Astrocyte (in vitro differentiated cells and primary cell): Measurements from ENCODE around the gene TRUB1. TPM values are rescaled to one million over a fixed set of nuclear protein-coding genes. Genes with fewer than 3 reads are reported as not detected.

Experiments used
- DNase-seq: peaks from one replicate; pipeline ENCODE4 v3.0.0-alpha.2; 2010; ENCODE audit warnings: low read depth
- FAIRE-seq: peaks from 2 replicates; lab custom pipeline; 2011; peaks lifted over from hg19 to GRCh38; lab: Jason Lieb, UNC
- H2AFZ ChIP-seq: 2 replicates; pipeline ENCODE4 v1.6.0; 2012; ENCODE audit warnings: low read depth, low read length, inconsistent platforms
- H3K27ac ChIP-seq: 2 replicates; pipeline ENCODE4 v1.5.1; 2011; ENCODE audit warnings: low read depth, low read length, inconsistent platforms
- H3K27me3 ChIP-seq: 2 replicates; pipeline ENCODE4 v1.6.0; 2011; ENCODE audit warnings: low read length, inconsistent platforms; ENCODE audit not compliant: insufficient read depth
- H3K36me3 ChIP-seq: 2 replicates; pipeline ENCODE4 v1.5.1; 2011; ENCODE audit warnings: low read length, inconsistent platforms; ENCODE audit not compliant: insufficient read depth
- H3K4me1 ChIP-seq: 2 replicates; pipeline ENCODE4 v1.5.1; 2011; ENCODE audit warnings: low read length, inconsistent platforms; ENCODE audit not compliant: insufficient read depth
- H3K4me2 ChIP-seq: 2 replicates; pipeline ENCODE4 v1.6.0; 2012; ENCODE audit warnings: low read length, inconsistent platforms
- H3K4me3 ChIP-seq: 2 replicates; pipeline ENCODE4 v1.5.1; 2011; ENCODE audit warnings: low read depth, mild to moderate bottlenecking, low read length, inconsistent platforms; ENCODE audit not compliant: insufficient read depth
- H3K79me2 ChIP-seq: 2 replicates; pipeline ENCODE4 v1.6.0; 2012; ENCODE audit warnings: mild to moderate bottlenecking, low read length, inconsistent platforms; ENCODE audit not compliant: insufficient read depth
- H3K9ac ChIP-seq: 2 replicates; pipeline ENCODE4 v1.6.0; 2012; ENCODE audit warnings: mild to moderate bottlenecking, low read length, inconsistent platforms
- H3K9me3 ChIP-seq: 2 replicates; pipeline ENCODE4 v1.5.1; 2012; ENCODE audit warnings: low read depth, mild to moderate bottlenecking, low read length, inconsistent platforms; ENCODE audit not compliant: insufficient read depth
- H4K20me1 ChIP-seq: 2 replicates; pipeline ENCODE4 v1.6.0; 2012; ENCODE audit warnings: low read length, inconsistent platforms; ENCODE audit not compliant: insufficient read depth
- H3K27ac Mint-ChIP-seq: one replicate; pipeline ENCODE4 v1.8.0; 2021; ENCODE audit warnings: mild to moderate bottlenecking, mixed read lengths; ENCODE audit not compliant: unreplicated experiment
- H3K27me3 Mint-ChIP-seq: one replicate; pipeline ENCODE4 v1.8.0; 2021; ENCODE audit warnings: low read depth, mixed read lengths; ENCODE audit not compliant: unreplicated experiment
- H3K36me3 Mint-ChIP-seq: one replicate; pipeline ENCODE4 v1.8.0; 2021; ENCODE audit warnings: low read depth, mixed read lengths; ENCODE audit not compliant: unreplicated experiment
- H3K4me1 Mint-ChIP-seq: one replicate; pipeline ENCODE4 v1.8.0; 2021; ENCODE audit warnings: low read depth, mixed read lengths; ENCODE audit not compliant: unreplicated experiment
- H3K4me3 Mint-ChIP-seq: one replicate; pipeline ENCODE4 v1.8.0; 2021; ENCODE audit warnings: mild to moderate bottlenecking, moderate library complexity, mixed read lengths; ENCODE audit not compliant: unreplicated experiment
- H3K9me3 Mint-ChIP-seq: one replicate; pipeline ENCODE4 v1.8.0; 2021; ENCODE audit warnings: mild to moderate bottlenecking, mixed read lengths; ENCODE audit not compliant: unreplicated experiment
- CTCF ChIP-seq: IDR thresholded peaks from 2 replicates; pipeline ENCODE4 v1.5.1; 2011; ENCODE audit warnings: low read depth, mild to moderate bottlenecking, inconsistent platforms, low read length, moderate library complexity; ENCODE audit not compliant: insufficient read depth
- EZH2 ChIP-seq: IDR thresholded peaks from 2 replicates; pipeline ENCODE4 v1.6.1; 2012; ENCODE audit warnings: mild to moderate bottlenecking, low read length, inconsistent platforms; ENCODE audit not compliant: insufficient read depth
- total RNA-seq: library from RNA; stranded (reverse); gene quantifications from 2 replicates; pipeline ENCODE4 v1.2.1, GENCODE V29; 2021

Gene TRUB1
- total RNA-seq, 1 donor from 2014 or later, result 25.3 TPM

GRCh38 chr10:114957122-114957521, 19.1 kb downstream of the TRUB1 start:
- Histone ChIP-seq H3K27ac (no peak overlapping the region), H2AFZ (no peak overlapping the region), H4K20me1 (peaks cover 13% of the 10 kb centered on the region), H3K4me3 (no peak overlapping the region), H3K4me2 (no peak overlapping the region), H3K79me2 (peaks cover 20% of the 10 kb centered on the region), H3K9me3 (no peaks in the 10 kb centered on the region), H3K27me3 (no peaks in the 10 kb centered on the region), H3K36me3 (peaks cover 7% of the 10 kb centered on the region), H3K9ac (no peak overlapping the region), H3K4me1 (no peaks in the 10 kb centered on the region)
- peaks cover 8% of the 10 kb centered on the region for H3K36me3 Mint-ChIP-seq
- H3K9me3 Mint-ChIP-seq, result no peaks in the 10 kb centered on the region
- peak overlapping the region; percentile 29 for H3K27ac Mint-ChIP-seq
- TF ChIP-seq EZH2, result no peak
- no peak for TF ChIP-seq CTCF
- peaks cover 23% of the 10 kb centered on the region for H3K4me1 Mint-ChIP-seq
- DNase-seq, result no peak
- FAIRE-seq, result no peak
- no peak overlapping the region for H3K4me3 Mint-ChIP-seq
- no peaks in the 10 kb centered on the region for H3K27me3 Mint-ChIP-seq

- H3K4me3 ChIP-seq, result no peak overlapping the region
- no peaks in the 10 kb centered on the region for H3K27me3 ChIP-seq
- H3K9ac ChIP-seq, result no peak overlapping the region
- no peaks in the 10 kb centered on the region for H3K4me1 ChIP-seq
- TF ChIP-seq EZH2 (no peak), CTCF (no peak)
- FAIRE-seq (no peak), DNase-seq (no peak)
- H4K20me1 ChIP-seq, result peaks cover 13% of the 10 kb centered on the region
- H3K27ac Mint-ChIP-seq, result no peak overlapping the region
- no peak overlapping the region for H3K4me2 ChIP-seq
- no peak overlapping the region for H3K4me3 Mint-ChIP-seq
- no peaks in the 10 kb centered on the region for H3K9me3 ChIP-seq
- no peak overlapping the region for H2AFZ ChIP-seq
- peaks cover 23% of the 10 kb centered on the region for H3K4me1 Mint-ChIP-seq
- no peaks in the 10 kb centered on the region for H3K27me3 Mint-ChIP-seq
- no peak overlapping the region for H3K27ac ChIP-seq
- H3K79me2 ChIP-seq, result peaks cover 20% of the 10 kb centered on the region
- peaks cover 13% of the 10 kb centered on the region for H3K36me3 Mint-ChIP-seq
- peaks cover 7% of the 10 kb centered on the region for H3K36me3 ChIP-seq
- H3K9me3 Mint-ChIP-seq, result peaks cover 4% of the 10 kb centered on the region
Measured at GRCh38 chr10:114957673-114958072, 19.7 kb downstream of the TRUB1 start.

GRCh38 chr10:114962441-114962840, 24.4 kb downstream of the TRUB1 start:
- Histone ChIP-seq H3K4me3 (no peak overlapping the region), H2AFZ (no peak overlapping the region), H3K27me3 (no peaks in the 10 kb centered on the region), H3K9ac (no peak overlapping the region), H3K79me2 (peaks cover 34% of the 10 kb centered on the region), H3K27ac (no peak overlapping the region), H3K4me1 (no peaks in the 10 kb centered on the region), H3K9me3 (no peaks in the 10 kb centered on the region), H3K36me3 (peaks cover 7% of the 10 kb centered on the region), H3K4me2 (no peak overlapping the region), H4K20me1 (peaks cover 8% of the 10 kb centered on the region)
- H3K27me3 Mint-ChIP-seq, result no peaks in the 10 kb centered on the region
- H3K4me1 Mint-ChIP-seq, result peaks cover 18% of the 10 kb centered on the region
- no peak for TF ChIP-seq EZH2
- TF ChIP-seq CTCF, result no peak
- FAIRE-seq (no peak), DNase-seq (no peak)
- no peak overlapping the region for H3K27ac Mint-ChIP-seq
- no peak overlapping the region for H3K4me3 Mint-ChIP-seq
- peaks cover 12% of the 10 kb centered on the region for H3K36me3 Mint-ChIP-seq
- peaks cover 4% of the 10 kb centered on the region for H3K9me3 Mint-ChIP-seq
